HepG2 (cell line): ENCODE measurements around the gene CACNA1D. TPM values are rescaled to one million over a fixed set of nuclear protein-coding genes. Genes with fewer than 3 reads are reported as not detected.

Source experiments
- ARNTL ChIP-seq: sonication (generic); formaldehyde crosslinking; IDR thresholded peaks from 2 replicates; pipeline ENCODE4 v1.4.0; 2020; ENCODE audit warnings: mild to moderate bottlenecking, missing genetic modification reagents
- GATA4 ChIP-seq: sonication (generic); IDR thresholded peaks from 2 replicates; pipeline ENCODE4 v1.6.1; 2016; ENCODE audit warnings: antibody characterized with exemption, low read depth, borderline replicate concordance
- HMGXB4 ChIP-seq, 2 experiments: sonication (generic) in 1 of 2; formaldehyde crosslinking in 1 of 2; IDR thresholded peaks; 2 replicates each; pipeline versions ENCODE4 v1.4.0 to v1.6.1; 2018 to 2020; ENCODE audit warnings: missing genetic modification reagents in 2 of 2, borderline replicate concordance in 1 of 2, low read depth in 1 of 2, mild to moderate bottlenecking in 1 of 2, missing biosample characterization in 1 of 2
- JUNB ChIP-seq: sonication (generic); formaldehyde crosslinking; IDR thresholded peaks from 2 replicates; pipeline ENCODE4 v1.8.0; 2022; ENCODE audit warnings: missing genetic modification reagents, mild to moderate bottlenecking, borderline replicate concordance
- MEF2D ChIP-seq: sonication (generic); formaldehyde crosslinking; IDR thresholded peaks from 2 replicates; pipeline ENCODE4 v1.5.1; 2020; ENCODE audit warnings: mild to moderate bottlenecking, missing genetic modification reagents
- MNT ChIP-seq: fragments of 450-650 bp; IDR thresholded peaks from 2 replicates; pipeline ENCODE4 v1.6.1; 2016
- NFE2 ChIP-seq: sonication (generic); formaldehyde crosslinking; IDR thresholded peaks from 2 replicates; pipeline ENCODE4 v1.4.0; 2020; ENCODE audit warnings: missing genetic modification reagents
- NONO ChIP-seq, 2 experiments: fragments of 450-650 bp in 1 of 2; sonication (generic) in 1 of 2; formaldehyde crosslinking in 1 of 2; IDR thresholded peaks in 1 of 2; conservative IDR thresholded peaks in 1 of 2; 2 replicates each; pipeline versions ENCODE4 v1.6.1 to v1.8.0; 2017 to 2022; ENCODE audit warnings: mild to moderate bottlenecking in 1 of 2, missing genetic modification reagents in 1 of 2, moderate library complexity in 1 of 2
- PRDM15 ChIP-seq: sonication (generic); formaldehyde crosslinking; IDR thresholded peaks from 2 replicates; pipeline ENCODE4 v1.4.0; 2020; ENCODE audit warnings: missing genetic modification reagents
- ZBTB8A ChIP-seq: sonication (generic); formaldehyde crosslinking; IDR thresholded peaks from 2 replicates; pipeline ENCODE4 v1.4.0; 2020; ENCODE audit warnings: mild to moderate bottlenecking, low read depth, missing genetic modification reagents, borderline replicate concordance
- ZHX2 ChIP-seq, 2 experiments: sonication (generic) in 1 of 2; formaldehyde crosslinking in 1 of 2; IDR thresholded peaks; 2 replicates each; pipeline versions ENCODE4 v1.6.1 to v1.9.0; 2014 to 2022; ENCODE audit warnings: antibody characterized with exemption in 1 of 2, borderline replicate concordance in 1 of 2, inconsistent platforms in 1 of 2, low read depth in 1 of 2, missing genetic modification reagents in 1 of 2
- ZNF136 ChIP-seq: sonication (generic); formaldehyde crosslinking; IDR thresholded peaks from 2 replicates; pipeline ENCODE4 v1.8.1; 2022; ENCODE audit warnings: low read depth, mild to moderate bottlenecking, moderate library complexity, missing genetic modification reagents
- ZNF616 ChIP-seq: sonication (generic); formaldehyde crosslinking; IDR thresholded peaks from 2 replicates; pipeline ENCODE4 v1.5.0; 2020; ENCODE audit warnings: low read depth, mild to moderate bottlenecking, missing genetic modification reagents
- polyA plus RNA-seq, 8 experiments: library from polyadenylated mRNA; depleted of rRNA in 3 of 8; stranded (reverse) in 7 of 8; unstranded in 1 of 8; fragments of >200 nt; fragmentation: Illumina TruSeq in 4 of 8; extraction: Trizol in 4 of 8; gene quantifications; 2 replicates each; pipeline versions ENCODE4 v1.2.1 to v1.2.3, GENCODE V29; 2011 to 2016; ENCODE audit warnings: low read depth in 4 of 8, missing spikeins in 1 of 8, mixed read lengths in 1 of 8; ENCODE audit not compliant: insufficient read depth in 1 of 8
- total RNA-seq, 5 experiments: library from RNA; depleted of rRNA; stranded (reverse); fragments of >200 nt; fragmentation: Illumina TruSeq; extraction: Trizol; gene quantifications; 2 replicates each; pipeline ENCODE4 v1.2.3, GENCODE V29; 2016; ENCODE audit warnings: low read depth in 1 of 5

CACNA1D gene
- total and polyA plus RNA-seq, 2 of the 13 experiments (the other 11 are each of a cell fraction or from before 2014, with no cell fraction given), result 0.26 to 0.38 TPM

- TF ChIP-seq MNT (peak; percentile 43), ZBTB8A (CRISPR knock-in tag) (no peak), HMGXB4 (CRISPR knock-in tag; IDR thresholded peaks at IDR 0.05; ENCODE audit: borderline replicate concordance in 1 of 2, low read depth in 1 of 2) (peak in 1 of 2 experiments; percentile 42; a peak in 2 of 4 replicates), MEF2D (CRISPR knock-in tag) (peak; percentile 57; the same call in 1 of the 2 replicates), ZHX2 (IDR thresholded peaks at IDR 0.05; ENCODE audit: low read depth) (no peak), ZHX2 (CRISPR knock-in tag; IDR thresholded peaks at IDR 0.05; ENCODE audit: borderline replicate concordance) (no peak), ARNTL (CRISPR knock-in tag) (peak; percentile 55; the same call in 1 of the 2 replicates), ZNF136 (CRISPR knock-in tag) (0 out of 2 replicates have a peak, but pooled peaks have one; percentile 45), ZNF616 (CRISPR knock-in tag) (peak; percentile 48; the same call in 1 of the 2 replicates), NFE2 (CRISPR knock-in tag) (no peak), JUNB (CRISPR knock-in tag) (no peak), GATA4 (peak; percentile 79; the same call in 1 of the 2 replicates), PRDM15 (CRISPR knock-in tag) (peak; percentile 66; the same call in 1 of the 2 replicates), NONO (IDR thresholded peaks at IDR 0.05) (no peak), NONO (CRISPR knock-in tag; conservative IDR thresholded peaks at IDR 0.05) (peak; percentile 88)
Observed at GRCh38 chr3:53842436-53843194, 348.2 kb downstream of the CACNA1D start (continued).
